GM18870 (cell line): ENCODE measurements around the gene SELENOW.
"Not testable (repeated sequence)": the region's sequence is repeated elsewhere in the genome, so short reads cannot be mapped to it uniquely, and the experiment has no call there.

Source experiments
- ATAC-seq: cut with Tn5 transposase; IDR thresholded peaks from one replicate; pipeline ENCODE4 v1.9.1; 2021; ENCODE audit warnings: moderate library complexity; ENCODE audit not compliant: unreplicated experiment

The SELENOW gene

GRCh38 chr19:47818221-47818620 is 39.7 kb downstream of the SELENOW start:
- ATAC-seq: not testable (repeated sequence)

- no peak for ATAC-seq
Observed at GRCh38 chr19:47819858-47820257, 41.4 kb downstream of the SELENOW start.

GRCh38 chr19:47820410-47820809 is 41.9 kb downstream of the SELENOW start:
- ATAC-seq: no peak

GRCh38 chr19:47821460-47822020 is 43.0 kb downstream of the SELENOW start, which contains the start of gene CRX:
Gene CRX, plus strand, starts transcription at chr19:47821937. Its CDS starts 12,507 bp downstream, at chr19:47834444.
- ATAC-seq: no peak

DNA sequence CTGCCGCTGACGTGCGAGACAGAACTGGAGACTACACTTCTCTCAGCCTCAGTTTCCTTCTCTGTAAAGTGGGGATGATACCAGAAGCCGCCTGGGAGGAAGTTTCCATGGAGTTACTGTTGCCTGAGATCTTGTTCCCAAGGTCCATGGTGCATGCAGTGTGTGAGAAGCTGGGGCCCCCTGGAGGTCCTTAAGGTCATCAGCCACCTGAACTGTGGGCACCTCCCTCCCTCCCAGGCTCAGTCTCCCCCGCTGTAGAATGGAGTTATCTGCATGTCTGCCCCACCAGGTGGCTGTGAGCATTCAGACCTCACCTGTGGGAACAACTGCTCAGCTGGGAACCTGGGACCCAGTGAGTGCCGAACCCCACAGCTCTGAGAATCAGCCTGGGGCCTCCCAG is 45.9 kb downstream of the SELENOW start:
- no peak for ATAC-seq

GRCh38 chr19:47826800-47827199 is 48.3 kb downstream of the SELENOW start:
- no peak for ATAC-seq

GRCh38 chr19:47832723-47833122 is 54.2 kb downstream of the SELENOW start:
- no peak for ATAC-seq
